HepG2 (cell line): ENCODE results near the gene FIBCD1. TPM values are rescaled to one million over a fixed set of nuclear protein-coding genes. Genes with fewer than 3 reads are reported as not detected.

Experiments
- NFKBIZ ChIP-seq: IDR thresholded peaks from 2 replicates; pipeline ENCODE4 v1.6.1; 2018; ENCODE audit warnings: missing genetic modification reagents, missing compliant biosample characterization
- SMAD1 ChIP-seq: sonication (generic); formaldehyde crosslinking; IDR thresholded peaks from 2 replicates; pipeline ENCODE4 v1.4.0; 2020; ENCODE audit warnings: missing genetic modification reagents, low read depth, mild to moderate bottlenecking, borderline replicate concordance
- SP5 ChIP-seq: IDR thresholded peaks from 2 replicates; pipeline ENCODE4 v1.6.1; 2016; ENCODE audit warnings: low read depth, borderline replicate concordance
- ZNF232 ChIP-seq: sonication (generic); formaldehyde crosslinking; IDR thresholded peaks from 2 replicates; pipeline ENCODE4 v1.4.0; 2020; ENCODE audit warnings: missing genetic modification reagents, borderline replicate concordance
- ZNF749 ChIP-seq: sonication (generic); formaldehyde crosslinking; IDR thresholded peaks from 2 replicates; pipeline ENCODE4 v1.8.0; 2022; ENCODE audit warnings: mild to moderate bottlenecking, missing genetic modification reagents, moderate library complexity, borderline replicate concordance
- ZZZ3 ChIP-seq: sonication (generic); formaldehyde crosslinking; IDR thresholded peaks from 2 replicates; pipeline ENCODE4 v1.4.0; 2020; ENCODE audit warnings: missing genetic modification reagents, mild to moderate bottlenecking, borderline replicate concordance
- polyA plus RNA-seq, 8 experiments: library from polyadenylated mRNA; depleted of rRNA in 3 of 8; stranded (reverse) in 7 of 8; unstranded in 1 of 8; fragments of >200 nt; fragmentation: Illumina TruSeq in 4 of 8; extraction: Trizol in 4 of 8; gene quantifications; 2 replicates each; pipeline versions ENCODE4 v1.2.1 to v1.2.3, GENCODE V29; 2011 to 2016; ENCODE audit warnings: low read depth in 4 of 8, missing spikeins in 1 of 8, mixed read lengths in 1 of 8; ENCODE audit not compliant: insufficient read depth in 1 of 8
- total RNA-seq, 5 experiments: library from RNA; depleted of rRNA; stranded (reverse); fragments of >200 nt; fragmentation: Illumina TruSeq; extraction: Trizol; gene quantifications; 2 replicates each; pipeline ENCODE4 v1.2.3, GENCODE V29; 2016; ENCODE audit warnings: low read depth in 1 of 5
- TF ChIP-seq, protein P1 (sequence below): sonication (generic); formaldehyde crosslinking; IDR thresholded peaks from 2 replicates; pipeline ENCODE4 v1.4.0; 2020; ENCODE audit warnings: missing genetic modification reagents, mild to moderate bottlenecking, borderline replicate concordance
- TF ChIP-seq, protein P2 (sequence below): sonication (generic); formaldehyde crosslinking; IDR thresholded peaks from 2 replicates; pipeline ENCODE4 v1.9.0; 2021; ENCODE audit warnings: missing genetic modification reagents, borderline replicate concordance
- TF ChIP-seq, protein P3 (sequence below), 2 experiments: sonication (generic) in 1 of 2; formaldehyde crosslinking in 1 of 2; IDR thresholded peaks; 2 replicates each; pipeline versions ENCODE4 v1.4.0 to v1.6.1; 2016 to 2020; ENCODE audit warnings: borderline replicate concordance in 1 of 2, low read depth in 1 of 2, mild to moderate bottlenecking in 1 of 2, missing genetic modification reagents in 1 of 2

Gene FIBCD1
- total and polyA plus RNA-seq, 2 of the 13 experiments (the other 11 are each of a cell fraction or from before 2014, with no cell fraction given) = 0.55 to 0.89 TPM

- TF ChIP-seq, protein P1, sequence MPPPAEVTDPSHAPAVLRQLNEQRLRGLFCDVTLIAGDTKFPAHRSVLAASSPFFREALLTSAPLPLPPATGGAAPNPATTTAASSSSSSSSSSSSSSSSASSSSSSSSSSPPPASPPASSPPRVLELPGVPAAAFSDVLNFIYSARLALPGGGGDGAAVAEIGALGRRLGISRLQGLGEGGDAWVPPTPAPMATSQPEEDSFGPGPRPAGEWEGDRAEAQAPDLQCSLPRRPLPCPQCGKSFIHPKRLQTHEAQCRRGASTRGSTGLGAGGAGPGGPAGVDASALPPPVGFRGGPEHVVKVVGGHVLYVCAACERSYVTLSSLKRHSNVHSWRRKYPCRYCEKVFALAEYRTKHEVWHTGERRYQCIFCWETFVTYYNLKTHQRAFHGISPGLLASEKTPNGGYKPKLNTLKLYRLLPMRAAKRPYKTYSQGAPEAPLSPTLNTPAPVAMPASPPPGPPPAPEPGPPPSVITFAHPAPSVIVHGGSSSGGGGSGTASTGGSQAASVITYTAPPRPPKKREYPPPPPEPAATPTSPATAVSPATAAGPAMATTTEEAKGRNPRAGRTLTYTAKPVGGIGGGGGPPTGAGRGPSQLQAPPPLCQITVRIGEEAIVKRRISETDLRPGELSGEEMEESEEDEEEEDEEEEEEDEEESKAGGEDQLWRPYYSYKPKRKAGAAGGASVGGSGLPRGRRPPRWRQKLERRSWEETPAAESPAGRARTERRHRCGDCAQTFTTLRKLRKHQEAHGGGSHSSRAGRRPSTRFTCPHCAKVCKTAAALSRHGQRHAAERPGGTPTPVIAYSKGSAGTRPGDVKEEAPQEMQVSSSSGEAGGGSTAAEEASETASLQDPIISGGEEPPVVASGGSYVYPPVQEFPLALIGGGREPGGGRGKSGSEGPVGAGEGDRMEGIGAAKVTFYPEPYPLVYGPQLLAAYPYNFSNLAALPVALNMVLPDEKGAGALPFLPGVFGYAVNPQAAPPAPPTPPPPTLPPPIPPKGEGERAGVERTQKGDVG = no peak
- TF ChIP-seq, protein P2, sequence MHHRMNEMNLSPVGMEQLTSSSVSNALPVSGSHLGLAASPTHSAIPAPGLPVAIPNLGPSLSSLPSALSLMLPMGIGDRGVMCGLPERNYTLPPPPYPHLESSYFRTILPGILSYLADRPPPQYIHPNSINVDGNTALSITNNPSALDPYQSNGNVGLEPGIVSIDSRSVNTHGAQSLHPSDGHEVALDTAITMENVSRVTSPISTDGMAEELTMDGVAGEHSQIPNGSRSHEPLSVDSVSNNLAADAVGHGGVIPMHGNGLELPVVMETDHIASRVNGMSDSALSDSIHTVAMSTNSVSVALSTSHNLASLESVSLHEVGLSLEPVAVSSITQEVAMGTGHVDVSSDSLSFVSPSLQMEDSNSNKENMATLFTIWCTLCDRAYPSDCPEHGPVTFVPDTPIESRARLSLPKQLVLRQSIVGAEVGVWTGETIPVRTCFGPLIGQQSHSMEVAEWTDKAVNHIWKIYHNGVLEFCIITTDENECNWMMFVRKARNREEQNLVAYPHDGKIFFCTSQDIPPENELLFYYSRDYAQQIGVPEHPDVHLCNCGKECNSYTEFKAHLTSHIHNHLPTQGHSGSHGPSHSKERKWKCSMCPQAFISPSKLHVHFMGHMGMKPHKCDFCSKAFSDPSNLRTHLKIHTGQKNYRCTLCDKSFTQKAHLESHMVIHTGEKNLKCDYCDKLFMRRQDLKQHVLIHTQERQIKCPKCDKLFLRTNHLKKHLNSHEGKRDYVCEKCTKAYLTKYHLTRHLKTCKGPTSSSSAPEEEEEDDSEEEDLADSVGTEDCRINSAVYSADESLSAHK = no peak
- TF ChIP-seq SP5 (CRISPR knock-in tag) = no peak
- TF ChIP-seq SMAD1 (CRISPR knock-in tag) = no peak
- TF ChIP-seq ZNF749 (CRISPR knock-in tag) = no peak
- TF ChIP-seq, protein P3, sequence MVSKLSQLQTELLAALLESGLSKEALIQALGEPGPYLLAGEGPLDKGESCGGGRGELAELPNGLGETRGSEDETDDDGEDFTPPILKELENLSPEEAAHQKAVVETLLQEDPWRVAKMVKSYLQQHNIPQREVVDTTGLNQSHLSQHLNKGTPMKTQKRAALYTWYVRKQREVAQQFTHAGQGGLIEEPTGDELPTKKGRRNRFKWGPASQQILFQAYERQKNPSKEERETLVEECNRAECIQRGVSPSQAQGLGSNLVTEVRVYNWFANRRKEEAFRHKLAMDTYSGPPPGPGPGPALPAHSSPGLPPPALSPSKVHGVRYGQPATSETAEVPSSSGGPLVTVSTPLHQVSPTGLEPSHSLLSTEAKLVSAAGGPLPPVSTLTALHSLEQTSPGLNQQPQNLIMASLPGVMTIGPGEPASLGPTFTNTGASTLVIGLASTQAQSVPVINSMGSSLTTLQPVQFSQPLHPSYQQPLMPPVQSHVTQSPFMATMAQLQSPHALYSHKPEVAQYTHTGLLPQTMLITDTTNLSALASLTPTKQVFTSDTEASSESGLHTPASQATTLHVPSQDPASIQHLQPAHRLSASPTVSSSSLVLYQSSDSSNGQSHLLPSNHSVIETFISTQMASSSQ (IDR thresholded peaks at IDR 0.05; ENCODE audit: low read depth) = no peak
- TF ChIP-seq, protein P3 (CRISPR knock-in tag; IDR thresholded peaks at IDR 0.05; ENCODE audit: borderline replicate concordance) = no peak
- no peak for TF ChIP-seq NFKBIZ (CRISPR knock-in tag)
- TF ChIP-seq ZNF232 (CRISPR knock-in tag) = no peak
- TF ChIP-seq ZZZ3 (CRISPR knock-in tag) = no peak
Observed at GRCh38 chr9:130918826-130919558, 20.1 kb downstream of the FIBCD1 start (continued).
